OCI-LY1 (cell line): Measurements from ENCODE around the gene OGN.

Source experiments
- H2AFZ ChIP-seq: fragments of 200-600 bp; sonication (generic), shearing (Covaris generic); 2 replicates; pipeline ENCODE4 v1.6.0; 2014; ENCODE audit warnings: antibody characterized with exemption, mild to moderate bottlenecking, low read length
- H3F3A ChIP-seq: fragments of 200-600 bp; sonication (generic), shearing (Covaris generic); 2 replicates; pipeline ENCODE4 v1.6.0; 2014; ENCODE audit warnings: mild to moderate bottlenecking, antibody characterized with exemption, low read length, moderate library complexity; ENCODE audit not compliant: insufficient read depth
- H3K27ac ChIP-seq: fragments of 200-600 bp; sonication (generic); 2 replicates; pipeline ENCODE4 v1.5.1; 2014; ENCODE audit warnings: low read length, mixed run types, mild to moderate bottlenecking, low read depth; ENCODE audit not compliant: poor library complexity, severe bottlenecking
- H3K27me3 ChIP-seq: fragments of 200-600 bp; sonication (generic); 2 replicates; pipeline ENCODE4 v1.6.0; 2014; ENCODE audit warnings: antibody characterized with exemption, mild to moderate bottlenecking, low read length, moderate library complexity; ENCODE audit not compliant: insufficient read depth
- H3K36me3 ChIP-seq: fragments of 200-600 bp; sonication (generic); 2 replicates; pipeline ENCODE4 v1.6.1; 2014; ENCODE audit warnings: mild to moderate bottlenecking, antibody characterized with exemption, low read length, moderate library complexity, mixed read lengths; ENCODE audit not compliant: insufficient read depth
- H3K4me1 ChIP-seq: fragments of 200-600 bp; sonication (generic); 2 replicates; pipeline ENCODE4 v1.5.1; 2014; ENCODE audit warnings: mild to moderate bottlenecking, low read length, moderate library complexity; ENCODE audit not compliant: insufficient read depth, severe bottlenecking
- H3K4me2 ChIP-seq: fragments of 200-600 bp; sonication (generic), shearing (Covaris generic); 2 replicates; pipeline ENCODE4 v1.6.1; 2014; ENCODE audit warnings: low read length
- H3K4me3 ChIP-seq: fragments of 200-600 bp; sonication (generic); 2 replicates; pipeline ENCODE4 v1.5.1; 2014; ENCODE audit warnings: low read length, low read depth, mild to moderate bottlenecking, mixed read lengths; ENCODE audit not compliant: poor library complexity, severe bottlenecking
- H3K79me2 ChIP-seq: fragments of 200-600 bp; shearing (Covaris generic); 2 replicates; pipeline ENCODE4 v1.6.1; 2016; ENCODE audit warnings: mixed run types, low read length, mixed read lengths; ENCODE audit not compliant: insufficient read depth
- H3K9ac ChIP-seq: fragments of 200-600 bp; sonication (generic), shearing (Covaris generic); 2 replicates; pipeline ENCODE4 v1.6.1; 2014; ENCODE audit warnings: mild to moderate bottlenecking, low read length, mixed read lengths
- H3K9me2 ChIP-seq: fragments of 200-600 bp; sonication (generic), shearing (Covaris generic); 2 replicates; pipeline ENCODE4 v1.6.1; 2014; ENCODE audit warnings: low read depth, mild to moderate bottlenecking, low read length, mixed read lengths
- H3K9me3 ChIP-seq: fragments of 200-600 bp; shearing (Covaris generic); 2 replicates; pipeline ENCODE4 v1.6.1; 2014; ENCODE audit warnings: low read length, mixed read lengths
- H4K20me1 ChIP-seq: fragments of 200-600 bp; sonication (generic), shearing (Covaris generic); 2 replicates; pipeline ENCODE4 v1.6.0; 2016; ENCODE audit warnings: mild to moderate bottlenecking, low read length; ENCODE audit not compliant: insufficient read depth
- CTCF ChIP-seq: fragments of 200-600 bp; sonication (generic), shearing (Covaris generic); IDR thresholded peaks from 2 replicates; pipeline ENCODE4 v1.5.1; 2017; ENCODE audit warnings: mild to moderate bottlenecking, antibody characterized with exemption, low read length, moderate library complexity, mixed read lengths
- EZH2 ChIP-seq: fragments of 200-600 bp; sonication (generic), shearing (Covaris generic); IDR thresholded peaks from 2 replicates; pipeline ENCODE4 v1.8.0; 2017; ENCODE audit warnings: borderline replicate concordance, mixed run types, mild to moderate bottlenecking, antibody characterized with exemption, low read length, moderate library complexity, mixed read lengths

OGN gene, protein sequence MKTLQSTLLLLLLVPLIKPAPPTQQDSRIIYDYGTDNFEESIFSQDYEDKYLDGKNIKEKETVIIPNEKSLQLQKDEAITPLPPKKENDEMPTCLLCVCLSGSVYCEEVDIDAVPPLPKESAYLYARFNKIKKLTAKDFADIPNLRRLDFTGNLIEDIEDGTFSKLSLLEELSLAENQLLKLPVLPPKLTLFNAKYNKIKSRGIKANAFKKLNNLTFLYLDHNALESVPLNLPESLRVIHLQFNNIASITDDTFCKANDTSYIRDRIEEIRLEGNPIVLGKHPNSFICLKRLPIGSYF

DNA sequence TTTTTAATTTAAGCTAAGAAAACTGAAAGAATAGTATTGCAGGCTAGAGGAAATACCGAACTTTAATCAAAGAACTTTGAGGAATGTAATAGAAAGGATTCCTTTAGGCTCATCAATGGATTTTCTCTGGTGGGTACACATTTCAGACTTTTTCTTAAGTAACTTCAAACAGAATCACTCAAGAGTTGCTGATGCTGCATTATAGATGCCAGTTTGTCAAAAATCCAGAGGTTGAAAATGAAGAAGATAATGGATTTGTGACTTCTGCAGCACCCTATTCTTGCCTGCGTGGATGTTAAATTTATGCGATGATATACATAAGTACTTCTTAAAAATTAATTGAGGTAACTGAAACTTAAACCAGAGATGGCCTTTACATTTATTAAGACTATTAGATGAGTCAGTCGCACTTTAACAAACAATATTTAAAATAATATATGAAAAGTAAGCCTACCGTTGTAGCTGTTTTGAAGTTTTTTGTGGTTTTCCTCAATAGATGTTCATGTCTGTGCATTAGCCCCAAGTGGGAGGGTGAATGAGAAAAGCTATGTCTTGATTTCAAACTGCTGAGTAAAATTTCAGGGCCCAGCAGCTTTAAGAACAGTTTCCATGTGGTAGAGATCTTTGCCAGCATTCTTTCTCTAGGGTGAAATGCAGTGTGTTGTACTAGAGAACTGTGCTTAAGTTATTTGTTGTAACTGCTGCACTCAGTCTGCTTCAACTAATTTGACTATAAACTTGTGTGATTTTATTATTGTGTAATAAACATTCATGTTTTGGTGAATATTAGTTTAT is at the start of gene OGN:
OGN (minus strand) TSS at position 537 of the 795 bp plus-strand sequence. CDS start 1,171 bp downstream, outside the sequence.
- no peak within 1 kb of the TSS for H3K9ac ChIP-seq

GRCh38 chr9:92446536-92446935 is 42.2 kb upstream of the OGN start:
- Histone ChIP-seq H2AFZ (no peak overlapping the region), H3K27me3 (no peaks in the 10 kb centered on the region), H3K9ac (no peak overlapping the region), H3K4me3 (no peak overlapping the region), H3K4me1 (no peaks in the 10 kb centered on the region), H3K36me3 (no peaks in the 10 kb centered on the region), H3K79me2 (no peaks in the 10 kb centered on the region), H3K4me2 (no peak overlapping the region), H3K27ac (no peak overlapping the region), H4K20me1 (no peaks in the 10 kb centered on the region), H3K9me3 (no peaks in the 10 kb centered on the region), H3F3A (no peaks in the 10 kb centered on the region), H3K9me2 (no peaks in the 10 kb centered on the region)
- TF ChIP-seq EZH2 = no peak

More for the DNA sequence above, at the start of gene OGN:
- Histone ChIP-seq H3K27me3 (no peaks in the 10 kb centered on the region), H3F3A (no peaks in the 10 kb centered on the region), H3K9me2 (no peaks in the 10 kb centered on the region), H3K27ac (no peak within 1 kb of the TSS), H3K4me1 (peaks cover 28% of the 10 kb centered on the region), H3K4me2 (no peak within 1 kb of the TSS), H3K4me3 (no peak within 1 kb of the TSS), H3K9me3 (no peaks in the 10 kb centered on the region), H4K20me1 (no peaks in the 10 kb centered on the region), H3K79me2 (no peaks in the 10 kb centered on the region), H2AFZ (no peak within 1 kb of the TSS), H3K36me3 (no peaks in the 10 kb centered on the region)
- TF ChIP-seq EZH2 (no peak), CTCF (no peak)

DNA sequence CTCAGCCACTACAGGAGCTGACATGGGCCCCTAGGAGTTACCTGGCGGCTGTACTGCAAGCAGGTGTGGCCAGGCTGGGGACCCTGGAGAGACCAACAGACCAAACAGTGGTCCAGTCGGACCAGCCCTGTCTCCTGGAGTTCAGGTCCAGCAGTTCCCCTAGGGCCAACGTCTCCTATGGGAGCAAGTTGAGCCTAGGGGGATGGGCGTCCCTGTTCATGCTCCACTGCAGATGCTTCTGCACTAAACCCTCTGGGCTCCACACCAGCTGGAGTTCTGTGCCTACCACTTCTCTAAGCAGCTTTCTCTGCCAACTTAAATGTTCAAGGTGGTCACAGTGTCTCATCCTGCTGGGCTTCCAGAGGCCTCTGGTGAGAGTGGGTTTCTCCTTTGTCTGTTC is 40.5 kb upstream of the OGN start:
- Histone ChIP-seq H3K4me2 (no peak overlapping the region), H3K4me3 (no peak overlapping the region)

More for the DNA sequence above, 40.5 kb upstream of the OGN start:
- Histone ChIP-seq H3K9me2 (no peaks in the 10 kb centered on the region), H2AFZ (no peak overlapping the region), H3K27ac (no peak overlapping the region), H3K4me1 (no peaks in the 10 kb centered on the region), H3K9ac (no peak overlapping the region), H3F3A (no peaks in the 10 kb centered on the region), H3K27me3 (no peaks in the 10 kb centered on the region), H3K79me2 (no peaks in the 10 kb centered on the region), H4K20me1 (no peaks in the 10 kb centered on the region), H3K9me3 (no peaks in the 10 kb centered on the region), H3K36me3 (no peaks in the 10 kb centered on the region)
- no peak for TF ChIP-seq CTCF
- TF ChIP-seq EZH2 = no peak
